ENCODE measurements around the gene PLCL2.

PLCL2 gene

DNA sequence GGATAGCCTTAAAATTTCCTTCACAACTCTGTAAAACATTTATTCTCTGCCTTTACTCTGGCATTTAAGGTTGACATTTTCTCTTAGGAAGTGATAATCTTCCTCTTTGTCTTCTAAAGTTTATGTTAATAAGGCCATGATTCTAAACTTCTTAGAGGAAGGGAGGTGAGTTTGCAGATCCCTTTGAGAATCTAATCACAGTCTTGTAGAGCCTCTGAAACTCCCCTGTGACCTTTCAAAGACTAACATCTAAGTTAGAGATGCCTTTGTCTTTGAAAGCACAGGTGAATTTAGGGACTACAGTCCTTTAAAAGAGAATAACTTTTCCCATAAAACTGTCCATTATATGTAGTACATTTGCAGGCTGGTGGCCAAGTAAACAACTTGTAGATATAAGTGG, 115.1 kb downstream of the PLCL2 start:
- Histone ChIP-seq H4K20me1 (ENCODE audit: insufficient read depth, low read length) (peaks cover 4% of the 10 kb centered on the region; the same call in 1 of the 2 replicates), H3K27me3 (ENCODE audit: insufficient read depth, low read length, poor library complexity) (no peaks in the 10 kb centered on the region), H2AFZ (ENCODE audit: low read depth, low read length) (no peak overlapping the region), H3K79me2 (ENCODE audit: insufficient read depth, low read length) (0 out of 2 replicates have a peak, but pooled peaks cover 6% of the 10 kb centered on the region), H3K9ac (ENCODE audit: low read depth, low read length) (no peak overlapping the region), H3K4me3 (ENCODE audit: low read depth in 1 of 2, low read length in 2 of 2) (no peak overlapping the region), H3K4me2 (ENCODE audit: insufficient read depth, low read length) (no peak overlapping the region), H3K36me3 (ENCODE audit: insufficient read depth, low read length) (no peaks in the 10 kb centered on the region), H3K9me3 (ENCODE audit: insufficient read depth, low read length, severe bottlenecking) (peaks cover 3% of the 10 kb centered on the region), H3K27ac (ENCODE audit: low read length) (no peak overlapping the region), H3K4me1 (ENCODE audit: insufficient read depth, low read length) (no peaks in the 10 kb centered on the region)
- TF ChIP-seq EZH2 (IDR thresholded peaks at IDR 0.05; ENCODE audit: borderline replicate concordance, low read depth, low read length, severe bottlenecking) (no peak), CTCF (IDR thresholded peaks at IDR 0.05; ENCODE audit: borderline replicate concordance, extremely low read depth, low read length, poor library complexity, severe bottlenecking) (no peak)
- ATAC-seq (ENCODE audit: insufficient read depth, low read depth) (no peak), DNase-seq (no peak)

GRCh38 chr3:17003457-17003856, 118.7 kb downstream of the PLCL2 start:
- Histone ChIP-seq H3K27me3 (ENCODE audit: insufficient read depth, low read length, poor library complexity) (no peaks in the 10 kb centered on the region), H3K9me3 (ENCODE audit: insufficient read depth, low read length, severe bottlenecking) (peaks cover 3% of the 10 kb centered on the region), H3K9ac (ENCODE audit: low read depth, low read length) (no peak overlapping the region), H3K4me2 (ENCODE audit: insufficient read depth, low read length) (no peak overlapping the region), H2AFZ (ENCODE audit: low read depth, low read length) (no peak overlapping the region), H3K4me3 (ENCODE audit: low read depth in 1 of 2, low read length in 2 of 2) (no peak overlapping the region), H3K4me1 (ENCODE audit: insufficient read depth, low read length) (no peaks in the 10 kb centered on the region), H3K27ac (ENCODE audit: low read length) (no peak overlapping the region), H3K79me2 (ENCODE audit: insufficient read depth, low read length) (0 out of 2 replicates have a peak, but pooled peaks cover 4% of the 10 kb centered on the region), H3K36me3 (ENCODE audit: insufficient read depth, low read length) (no peaks in the 10 kb centered on the region), H4K20me1 (ENCODE audit: insufficient read depth, low read length) (peaks cover 7% of the 10 kb centered on the region; the same call in 1 of the 2 replicates)
- ATAC-seq (ENCODE audit: insufficient read depth, low read depth) (no peak), DNase-seq (no peak)
- TF ChIP-seq CTCF (IDR thresholded peaks at IDR 0.05; ENCODE audit: borderline replicate concordance, extremely low read depth, low read length, poor library complexity, severe bottlenecking), result no peak
- TF ChIP-seq EZH2 (IDR thresholded peaks at IDR 0.05; ENCODE audit: borderline replicate concordance, low read depth, low read length, severe bottlenecking), result no peak

DNA sequence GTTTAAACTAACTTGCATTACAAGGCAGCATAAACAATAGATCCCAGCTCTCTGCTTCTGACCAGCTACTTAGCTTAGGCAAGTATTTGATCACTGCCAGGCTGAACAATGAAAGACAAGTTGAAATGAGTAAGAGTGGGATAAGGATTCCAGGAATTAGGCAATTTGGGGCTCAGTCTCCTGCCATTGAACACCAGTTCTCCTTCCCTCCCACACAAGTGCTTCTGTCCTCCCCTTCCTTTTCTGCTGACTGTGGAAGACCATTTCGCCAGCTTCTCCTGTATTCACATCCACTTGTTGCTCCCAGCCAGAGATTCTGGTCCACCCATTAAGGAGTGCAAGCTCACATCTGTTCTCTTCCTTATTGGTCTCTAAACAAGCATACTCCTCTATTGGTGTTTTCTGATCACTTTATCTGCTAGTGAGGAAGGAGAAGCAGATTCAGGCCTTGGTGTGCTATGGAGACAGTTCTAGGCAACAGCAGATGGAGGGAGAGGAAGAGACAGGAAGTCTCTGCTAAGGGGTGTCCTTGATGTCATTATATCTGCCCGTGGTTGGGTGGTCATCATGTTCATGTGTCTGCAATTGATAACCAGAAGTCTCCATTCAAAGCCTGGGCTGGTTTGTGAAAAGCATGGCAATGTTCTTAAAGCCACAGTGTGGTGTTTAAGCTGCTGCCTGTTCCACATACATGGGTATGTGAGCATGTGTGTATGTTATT, 121.5 kb downstream of the PLCL2 start:
- H4K20me1 ChIP-seq (ENCODE audit: insufficient read depth, low read length), result peaks cover 7% of the 10 kb centered on the region; the same call in 1 of the 2 replicates
- 0 out of 2 replicates have a peak overlapping the region, but pooled peaks have one; percentile 2 for H3K27ac ChIP-seq (ENCODE audit: low read length)
- TF ChIP-seq EZH2 (IDR thresholded peaks at IDR 0.05; ENCODE audit: borderline replicate concordance, low read depth, low read length, severe bottlenecking) (no peak), CTCF (IDR thresholded peaks at IDR 0.05; ENCODE audit: borderline replicate concordance, extremely low read depth, low read length, poor library complexity, severe bottlenecking) (no peak)
- no peak overlapping the region for H3K4me2 ChIP-seq (ENCODE audit: insufficient read depth, low read length)
- H3K79me2 ChIP-seq (ENCODE audit: insufficient read depth, low read length), result 0 out of 2 replicates have a peak, but pooled peaks cover 4% of the 10 kb centered on the region
- ATAC-seq (ENCODE audit: insufficient read depth, low read depth), result peak; percentile 62
- no peak for DNase-seq
- H3K9me3 ChIP-seq (ENCODE audit: insufficient read depth, low read length, severe bottlenecking), result peaks cover 3% of the 10 kb centered on the region
- H2AFZ ChIP-seq (ENCODE audit: low read depth, low read length), result no peak overlapping the region
- no peak overlapping the region for H3K9ac ChIP-seq (ENCODE audit: low read depth, low read length)
- no peak overlapping the region for H3K4me3 ChIP-seq (ENCODE audit: low read depth in 1 of 2, low read length in 2 of 2)
- peaks cover 18% of the 10 kb centered on the region for H3K36me3 ChIP-seq (ENCODE audit: insufficient read depth, low read length)
- no peaks in the 10 kb centered on the region for H3K27me3 ChIP-seq (ENCODE audit: insufficient read depth, low read length, poor library complexity)
- H3K4me1 ChIP-seq (ENCODE audit: insufficient read depth, low read length), result no peaks in the 10 kb centered on the region

Measured in DND-41 (cell line).